SK-N-SH treated with all-trans-retinoic acid at 6 μM for 48 hours (cell line): ENCODE measurements around the gene EPB42.

Experiments
- CREB5 ChIP-seq: fragments of 250-450 bp; sonication (Bioruptor Pico); IDR thresholded peaks from 2 replicates; pipeline ENCODE4 v1.5.1; 2020; ENCODE audit warnings: low read depth, mild to moderate bottlenecking, moderate library complexity
- PATZ1 ChIP-seq: fragments of 250-450 bp; sonication (Bioruptor Pico); IDR thresholded peaks from 2 replicates; pipeline ENCODE4 v1.8.0; 2020; ENCODE audit warnings: mild to moderate bottlenecking, moderate library complexity, borderline replicate concordance
- RARB ChIP-seq: fragments of 250-450 bp; sonication (Bioruptor Pico); IDR thresholded peaks from 2 replicates; pipeline ENCODE4 v1.8.0; 2021; ENCODE audit warnings: mild to moderate bottlenecking, moderate library complexity
- SNAI2 ChIP-seq: fragments of 250-450 bp; sonication (Bioruptor Pico); IDR thresholded peaks from 2 replicates; pipeline ENCODE4 v1.5.0; 2020; ENCODE audit warnings: mild to moderate bottlenecking, moderate library complexity
- ZNF70 ChIP-seq: fragments of 450-650 bp; formaldehyde crosslinking; IDR thresholded peaks from 2 replicates; pipeline ENCODE4 v1.5.0; 2020; ENCODE audit warnings: mild to moderate bottlenecking, moderate library complexity

GRCh38 chr15:43270113-43270665 is 49.4 kb upstream of the EPB42 start:
- no peak for TF ChIP-seq ZNF70
- TF ChIP-seq SNAI2 (CRISPR knock-in tag): no peak
- TF ChIP-seq RARB (CRISPR knock-in tag): no peak
- TF ChIP-seq PATZ1: no peak
- no peak for TF ChIP-seq CREB5 (CRISPR knock-in tag)
